Vagina (tissue), 2 donors: ENCODE results near the gene STAT2. TPM values are rescaled to one million over a fixed set of nuclear protein-coding genes. Genes with fewer than 3 reads are reported as not detected.
A peak's percentile ranks its signal among the peaks of the same experiment; 100 is the strongest.

ENCODE experiments used
- DNase-seq, 2 donors: peaks; one replicate each; pipeline ENCODE4 v3.0.0-alpha.2; 2017; ENCODE audit errors: extremely low spot score in 2 of 2
- H3K27ac ChIP-seq: fragments of 200-600 bp; sonication (generic); one replicate; pipeline ENCODE4 v1.5.1; 2019
- H3K27me3 ChIP-seq: fragments of 200-600 bp; sonication (generic); one replicate; pipeline ENCODE4 v1.5.1; 2019
- H3K36me3 ChIP-seq, 2 donors: fragments of 200-600 bp; sonication (generic); one replicate each; pipeline ENCODE4 v1.5.1; 2017 to 2019
- H3K4me1 ChIP-seq: fragments of 200-600 bp; sonication (generic); one replicate; pipeline ENCODE4 v1.5.1; 2019
- H3K4me3 ChIP-seq, 2 donors: fragments of 200-600 bp; sonication (generic); 1 replicate in 1 of 2; 2 replicates in 1 of 2; pipeline ENCODE4 v1.5.1; 2016 to 2019
- H3K9me3 ChIP-seq: fragments of 200-600 bp; sonication (generic); one replicate; pipeline ENCODE4 v1.5.1; 2019
- CTCF ChIP-seq, 3 experiments: fragments of 450-650 bp in 2 of 3; fragments of 200-600 bp in 1 of 3; sonication (generic) in 1 of 3; IDR thresholded peaks; one replicate each; pipeline ENCODE4 v1.5.1; 2017 to 2019; ENCODE audit warnings: antibody characterized with exemption in 3 of 3, mild to moderate bottlenecking in 2 of 3, moderate library complexity in 2 of 3
- POLR2A ChIP-seq, 2 donors: fragments of 450-650 bp; IDR thresholded peaks; one replicate each; pipeline ENCODE4 v1.6.1; 2017; ENCODE audit warnings: antibody characterized with exemption in 2 of 2, mild to moderate bottlenecking in 2 of 2, moderate library complexity in 2 of 2
- POLR2AphosphoS5 ChIP-seq, 2 donors: sonication (generic); formaldehyde crosslinking; IDR thresholded peaks; one replicate each; pipeline ENCODE4 v1.9.0; 2017; ENCODE audit warnings: antibody characterized with exemption in 2 of 2, mild to moderate bottlenecking in 2 of 2, low read depth in 1 of 2; ENCODE audit not compliant: insufficient read depth in 1 of 2
- intact Hi-C: fragments of 100-400 bp; cut with DNase I; formaldehyde crosslinking; loops from one replicate; pipeline ENCODE4 v1.15.1; 2023
- total RNA-seq: library from RNA; depleted of rRNA; stranded (reverse); fragments of >200 nt; gene quantifications from one replicate; pipeline ENCODE4 v1.2.3, GENCODE V29; 2016

Gene STAT2
- total RNA-seq, 1 donor from 2014 or later, result 109 TPM

GRCh38 chr12:56315249-56315621 lies 44.7 kb downstream of the STAT2 start:
- intact Hi-C loops, result loop anchor here (1.0 kb wide), 1 partner anchor 47 kb away; the partner anchor contains the start of gene APOF
- H3K36me3 ChIP-seq, result peaks cover 0 to 29% of the 10 kb centered on the region in 2 donors
- no peak for TF ChIP-seq POLR2A (IDR thresholded peaks at IDR 0.05)
- no peak for TF ChIP-seq CTCF (IDR thresholded peaks at IDR 0.05)
- peak overlapping the region; percentile 78 for H3K27ac ChIP-seq
- peak overlapping the region; percentile 53 to 81 for H3K4me3 ChIP-seq
- DNase-seq, result no peak
- no peaks in the 10 kb centered on the region for H3K9me3 ChIP-seq
- H3K27me3 ChIP-seq, result no peaks in the 10 kb centered on the region
- peaks cover 8% of the 10 kb centered on the region for H3K4me1 ChIP-seq

GRCh38 chr12:56311003-56311402 lies 48.9 kb downstream of the STAT2 start:
- Histone ChIP-seq H3K4me1 (peaks cover 8% of the 10 kb centered on the region), H3K9me3 (no peaks in the 10 kb centered on the region), H3K27ac (no peak overlapping the region), H3K36me3 (peaks cover 0 to 32% of the 10 kb centered on the region in 2 donors), H3K4me3 (no peak overlapping the region), H3K27me3 (no peaks in the 10 kb centered on the region)
- intact Hi-C loops, result no loop called here
- no peak for TF ChIP-seq CTCF (IDR thresholded peaks at IDR 0.05)
- no peak for TF ChIP-seq POLR2A (IDR thresholded peaks at IDR 0.05)
- no peak for TF ChIP-seq POLR2AphosphoS5 (IDR thresholded peaks at IDR 0.05; ENCODE audit: insufficient read depth in 1 of 2, low read depth in 1 of 2)
- DNase-seq, result no peak

GRCh38 chr12:56308714-56309113 lies 51.2 kb downstream of the STAT2 start:
- intact Hi-C loops, result no loop called here
- H3K36me3 ChIP-seq, result peaks cover 0 to 23% of the 10 kb centered on the region in 2 donors
- no peaks in the 10 kb centered on the region for H3K27me3 ChIP-seq
- no peaks in the 10 kb centered on the region for H3K9me3 ChIP-seq
- no peak overlapping the region for H3K4me3 ChIP-seq
- no peak overlapping the region for H3K27ac ChIP-seq
- no peak for TF ChIP-seq POLR2A (IDR thresholded peaks at IDR 0.05)
- TF ChIP-seq POLR2AphosphoS5 (IDR thresholded peaks at IDR 0.05; ENCODE audit: insufficient read depth in 1 of 2, low read depth in 1 of 2), result no peak
- TF ChIP-seq CTCF (IDR thresholded peaks at IDR 0.05), result no peak
- no peak for DNase-seq
- H3K4me1 ChIP-seq, result no peaks in the 10 kb centered on the region

- intact Hi-C loops, result no loop called here
These were observed 52.5 kb downstream of the STAT2 start for GRCh38 chr12:56307221-56307965.

More at GRCh38 chr12:56307221-56307965, 52.5 kb downstream of the STAT2 start:
- no peaks in the 10 kb centered on the region for H3K27me3 ChIP-seq
- no peak overlapping the region for H3K27ac ChIP-seq
- TF ChIP-seq POLR2A (IDR thresholded peaks at IDR 0.05) (no peak), POLR2AphosphoS5 (IDR thresholded peaks at IDR 0.05; ENCODE audit: insufficient read depth in 1 of 2, low read depth in 1 of 2) (no peak), CTCF (IDR thresholded peaks at IDR 0.05) (no peak)
- H3K9me3 ChIP-seq, result no peaks in the 10 kb centered on the region
- DNase-seq, result no peak
- H3K4me1 ChIP-seq, result peaks cover under 1% of the 10 kb centered on the region
- no peak overlapping the region for H3K4me3 ChIP-seq
- H3K36me3 ChIP-seq, result peaks cover 0 to 23% of the 10 kb centered on the region in 2 donors
